Rectal smooth muscle tissue (tissue), 1 donor: Measurements from ENCODE around the gene ADGRB3.
"Not testable (repeated sequence)": the region's sequence is repeated elsewhere in the genome, so short reads cannot be mapped to it uniquely, and the experiment has no call there.

ENCODE experiments used
- H3K27ac ChIP-seq: one replicate; pipeline ENCODE4 v1.7.0; 2013; ENCODE audit warnings: low read depth, low read length, inconsistent platforms
- H3K27me3 ChIP-seq: one replicate; pipeline ENCODE4 v1.7.0; 2013; ENCODE audit warnings: low read length; ENCODE audit not compliant: control insufficient read depth, insufficient read depth
- H3K36me3 ChIP-seq: one replicate; pipeline ENCODE4 v1.7.0; 2013; ENCODE audit warnings: low read length; ENCODE audit not compliant: control insufficient read depth, insufficient read depth
- H3K4me1 ChIP-seq: one replicate; pipeline ENCODE4 v1.7.0; 2013; ENCODE audit warnings: low read length; ENCODE audit not compliant: control insufficient read depth, insufficient read depth
- H3K4me3 ChIP-seq: one replicate; pipeline ENCODE4 v1.7.0; 2013; ENCODE audit warnings: low read length
- H3K9ac ChIP-seq: one replicate; pipeline ENCODE4 v1.7.0; 2013; ENCODE audit warnings: low read length

Gene ADGRB3

DNA sequence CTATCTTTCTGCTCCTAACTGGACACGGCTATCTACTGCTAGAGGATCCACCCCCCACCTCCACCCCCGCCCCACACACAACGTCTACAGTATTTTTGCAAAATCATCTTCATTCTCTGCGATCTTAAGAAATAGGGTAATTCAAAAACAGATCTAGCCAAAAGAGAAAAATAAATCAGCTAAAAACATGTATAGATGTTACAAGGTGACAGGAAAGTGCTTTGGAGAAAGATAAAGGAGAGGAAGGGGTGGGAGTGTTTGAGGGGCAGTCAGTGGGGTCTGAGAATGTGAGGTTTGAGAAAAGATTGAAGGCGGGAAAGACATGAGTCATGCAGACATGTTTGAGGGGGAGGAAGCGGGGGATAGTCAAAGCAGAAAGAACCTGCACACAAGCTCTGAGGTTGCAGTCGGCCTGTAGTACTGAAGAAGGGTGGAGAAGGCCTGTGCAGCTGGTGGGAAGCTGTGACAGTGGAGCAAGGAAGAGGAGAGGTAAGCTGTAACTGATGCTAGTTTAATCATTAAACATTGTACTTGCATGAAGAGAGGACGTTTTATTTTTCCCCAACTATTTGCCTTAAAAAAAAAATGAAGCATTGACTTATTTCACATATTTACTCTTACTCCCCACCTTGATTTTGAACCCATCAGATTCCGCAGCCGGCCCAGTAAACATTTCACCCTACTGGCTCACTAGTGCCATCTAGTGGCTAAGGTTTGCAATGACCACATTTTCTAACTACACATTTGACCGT is 332.6 kb downstream of the ADGRB3 start:
- H3K36me3 ChIP-seq: no peaks in the 10 kb centered on the region
- H3K27ac ChIP-seq: no peak overlapping the region
- no peak overlapping the region for H3K9ac ChIP-seq
- H3K4me3 ChIP-seq: no peak overlapping the region
- no peaks in the 10 kb centered on the region for H3K4me1 ChIP-seq
- H3K27me3 ChIP-seq: no peaks in the 10 kb centered on the region

DNA sequence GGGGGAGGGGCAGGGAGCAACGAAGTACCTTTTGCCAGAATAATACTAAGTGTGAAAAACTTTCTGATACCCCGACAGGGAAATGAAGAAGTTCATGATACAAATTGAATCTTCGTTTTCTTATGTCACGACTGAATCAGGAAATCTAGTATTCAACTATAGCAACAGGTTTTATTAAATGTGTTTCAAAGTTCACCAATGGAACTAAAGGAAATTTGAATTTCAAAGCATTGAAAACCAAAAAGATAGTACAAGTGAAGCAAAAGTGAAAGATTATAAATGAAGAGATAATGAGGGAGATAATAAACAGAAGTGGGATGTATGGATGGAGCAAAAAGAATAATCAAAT is 333.2 kb downstream of the ADGRB3 start:
- no peak overlapping the region for H3K27ac ChIP-seq
- no peaks in the 10 kb centered on the region for H3K27me3 ChIP-seq
- no peak overlapping the region for H3K4me3 ChIP-seq
- H3K4me1 ChIP-seq: no peaks in the 10 kb centered on the region
- H3K9ac ChIP-seq: no peak overlapping the region
- H3K36me3 ChIP-seq: no peaks in the 10 kb centered on the region

DNA sequence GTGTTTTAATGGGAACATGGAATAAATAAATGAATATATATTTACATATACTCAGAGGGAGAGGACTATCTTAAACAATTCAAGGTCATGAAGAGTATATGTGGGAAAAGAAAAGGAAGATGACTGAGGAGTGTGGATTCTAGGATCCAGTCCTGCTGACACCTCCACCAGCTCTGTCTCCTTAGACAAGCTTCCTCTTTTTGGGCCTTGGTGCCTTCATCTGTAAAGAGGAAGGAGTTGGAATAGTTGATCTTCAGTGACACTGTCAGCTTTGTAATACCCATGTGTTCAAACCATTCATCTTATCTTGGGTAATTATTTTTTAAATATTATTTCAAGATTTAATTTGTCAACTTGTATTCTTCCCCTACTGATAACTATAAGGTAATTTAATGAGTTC is 338.0 kb downstream of the ADGRB3 start:
- H3K4me3 ChIP-seq: no peak overlapping the region
- no peaks in the 10 kb centered on the region for H3K27me3 ChIP-seq
- no peak overlapping the region for H3K9ac ChIP-seq
- no peak overlapping the region for H3K27ac ChIP-seq
- no peaks in the 10 kb centered on the region for H3K4me1 ChIP-seq
- H3K36me3 ChIP-seq: no peaks in the 10 kb centered on the region

DNA sequence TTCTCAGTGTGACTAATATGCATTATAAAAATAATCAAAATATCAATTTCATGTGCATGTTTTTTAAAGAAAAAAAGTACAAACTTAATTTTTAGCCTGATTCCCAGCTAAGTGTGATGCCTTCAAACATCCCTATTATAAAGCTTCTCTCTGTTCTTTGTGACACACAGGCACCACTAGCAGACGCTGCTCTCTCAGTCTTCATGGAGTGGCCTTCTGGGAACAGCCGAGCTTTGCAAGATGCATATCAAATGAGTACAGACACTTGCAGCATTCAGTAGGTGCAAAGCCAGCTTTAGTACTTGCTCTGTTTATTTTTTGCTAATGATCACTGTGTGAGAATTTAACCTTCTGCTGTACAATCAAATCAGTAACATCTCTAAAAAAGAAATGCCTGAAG is 340.0 kb downstream of the ADGRB3 start:
- Histone ChIP-seq H3K4me1 (no peaks in the 10 kb centered on the region), H3K9ac (no peak overlapping the region), H3K27ac (no peak overlapping the region), H3K27me3 (no peaks in the 10 kb centered on the region), H3K4me3 (no peak overlapping the region), H3K36me3 (no peaks in the 10 kb centered on the region)

- H3K4me1 ChIP-seq: no peaks in the 10 kb centered on the region
- H3K4me3 ChIP-seq: no peak overlapping the region
- H3K36me3 ChIP-seq: no peaks in the 10 kb centered on the region
These were observed 340.7 kb downstream of the ADGRB3 start for GRCh38 chr6:68975816-68976215.

GRCh38 chr6:68976260-68976659 is 341.2 kb downstream of the ADGRB3 start:
- Histone ChIP-seq H3K4me1 (no peaks in the 10 kb centered on the region), H3K9ac (no peak overlapping the region), H3K27me3 (no peaks in the 10 kb centered on the region), H3K27ac (no peak overlapping the region), H3K4me3 (no peak overlapping the region), H3K36me3 (no peaks in the 10 kb centered on the region)

More at GRCh38 chr6:68975816-68976215, 340.7 kb downstream of the ADGRB3 start:
- no peaks in the 10 kb centered on the region for H3K27me3 ChIP-seq
- H3K9ac ChIP-seq: no peak overlapping the region
- H3K27ac ChIP-seq: no peak overlapping the region

DNA sequence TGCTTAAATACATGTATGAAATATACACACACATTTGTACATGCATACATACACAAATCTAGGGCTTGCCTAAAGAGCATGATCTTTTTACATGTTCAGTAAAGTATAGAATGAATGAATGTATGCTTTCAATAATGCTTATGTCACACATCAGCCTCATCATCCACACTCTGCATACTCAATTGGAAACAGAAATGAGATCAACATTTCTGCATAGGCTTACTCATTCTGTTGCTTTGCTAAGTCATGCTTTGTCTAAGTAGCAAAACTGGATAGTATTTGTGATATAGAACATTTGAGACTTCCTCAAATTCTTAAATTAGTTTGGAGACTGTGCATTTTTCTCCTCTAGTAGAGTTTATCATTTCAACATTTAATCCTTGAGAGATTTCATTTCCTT is 343.3 kb downstream of the ADGRB3 start:
- Histone ChIP-seq H3K4me1 (no peaks in the 10 kb centered on the region), H3K9ac (no peak overlapping the region), H3K27ac (no peak overlapping the region), H3K36me3 (no peaks in the 10 kb centered on the region), H3K27me3 (no peaks in the 10 kb centered on the region), H3K4me3 (no peak overlapping the region)

DNA sequence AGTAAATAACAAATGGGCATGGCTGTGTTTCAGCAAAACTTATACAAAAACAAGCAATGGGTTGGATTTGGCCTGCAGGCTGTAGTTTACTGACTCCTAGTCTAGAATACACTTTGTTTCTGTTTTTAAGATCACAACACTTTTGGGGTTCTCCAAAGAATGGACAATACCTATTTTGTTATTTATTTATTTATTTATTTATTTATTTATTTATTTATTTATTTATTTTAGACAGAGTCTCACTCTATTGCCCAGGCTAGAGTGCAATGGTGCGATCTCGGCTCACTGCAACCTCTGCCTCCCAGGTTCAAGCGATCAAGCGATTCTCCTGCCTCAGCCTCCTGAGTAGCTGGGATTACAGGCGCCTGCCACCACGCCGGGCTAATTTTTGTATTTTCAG is 346.6 kb downstream of the ADGRB3 start:
- H3K27ac ChIP-seq, H3K36me3 ChIP-seq, H3K4me1 ChIP-seq, H3K4me3 ChIP-seq, H3K9ac ChIP-seq, H3K27me3 ChIP-seq: not testable (repeated sequence)

- H3K27ac ChIP-seq: no peak overlapping the region
- H3K4me1 ChIP-seq: no peaks in the 10 kb centered on the region
- no peak overlapping the region for H3K4me3 ChIP-seq
- H3K27me3 ChIP-seq: no peaks in the 10 kb centered on the region
- H3K9ac ChIP-seq: no peak overlapping the region
- H3K36me3 ChIP-seq: no peaks in the 10 kb centered on the region
These were observed 353.6 kb downstream of the ADGRB3 start for GRCh38 chr6:68988698-68989097.

DNA sequence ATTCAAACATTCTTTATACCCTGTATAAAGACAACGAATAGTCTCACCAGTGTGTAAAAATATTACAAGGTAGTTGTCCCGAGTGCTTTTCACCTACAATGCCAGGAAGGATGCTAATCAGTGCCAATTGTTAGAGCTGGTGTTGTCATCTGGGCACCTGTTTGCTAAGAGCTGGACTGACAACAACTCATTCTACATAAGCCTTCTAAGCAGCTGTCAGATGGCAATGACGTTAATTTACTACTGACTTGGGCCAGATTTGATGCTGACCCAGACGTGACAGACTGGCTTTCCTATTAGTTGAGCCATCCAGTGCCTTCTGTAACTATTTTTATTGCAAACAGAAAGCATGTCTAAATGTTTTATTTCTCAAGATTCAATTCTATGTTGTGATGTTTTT is 355.2 kb downstream of the ADGRB3 start:
- H3K27me3 ChIP-seq: no peaks in the 10 kb centered on the region
- H3K4me3 ChIP-seq: no peak overlapping the region
- H3K36me3 ChIP-seq: no peaks in the 10 kb centered on the region
- H3K27ac ChIP-seq: no peak overlapping the region
- H3K9ac ChIP-seq: no peak overlapping the region
- no peaks in the 10 kb centered on the region for H3K4me1 ChIP-seq

- Histone ChIP-seq H3K9ac (no peak overlapping the region), H3K4me1 (no peaks in the 10 kb centered on the region), H3K36me3 (no peaks in the 10 kb centered on the region), H3K27ac (no peak overlapping the region), H3K4me3 (no peak overlapping the region), H3K27me3 (no peaks in the 10 kb centered on the region)
These were observed 358.8 kb downstream of the ADGRB3 start for GRCh38 chr6:68993911-68994310.

GRCh38 chr6:68994521-68994920 is 359.4 kb downstream of the ADGRB3 start:
- Histone ChIP-seq H3K9ac (no peak overlapping the region), H3K27me3 (no peaks in the 10 kb centered on the region), H3K36me3 (no peaks in the 10 kb centered on the region), H3K4me1 (no peaks in the 10 kb centered on the region), H3K27ac (no peak overlapping the region), H3K4me3 (no peak overlapping the region)

- Histone ChIP-seq H3K4me3 (no peak overlapping the region), H3K27me3 (no peaks in the 10 kb centered on the region), H3K36me3 (no peaks in the 10 kb centered on the region), H3K27ac (no peak overlapping the region), H3K9ac (no peak overlapping the region), H3K4me1 (no peaks in the 10 kb centered on the region)
These were observed 370.1 kb downstream of the ADGRB3 start for GRCh38 chr6:69005199-69005598.
